ENCODE measurements around the gene OGN.

OGN gene

DNA sequence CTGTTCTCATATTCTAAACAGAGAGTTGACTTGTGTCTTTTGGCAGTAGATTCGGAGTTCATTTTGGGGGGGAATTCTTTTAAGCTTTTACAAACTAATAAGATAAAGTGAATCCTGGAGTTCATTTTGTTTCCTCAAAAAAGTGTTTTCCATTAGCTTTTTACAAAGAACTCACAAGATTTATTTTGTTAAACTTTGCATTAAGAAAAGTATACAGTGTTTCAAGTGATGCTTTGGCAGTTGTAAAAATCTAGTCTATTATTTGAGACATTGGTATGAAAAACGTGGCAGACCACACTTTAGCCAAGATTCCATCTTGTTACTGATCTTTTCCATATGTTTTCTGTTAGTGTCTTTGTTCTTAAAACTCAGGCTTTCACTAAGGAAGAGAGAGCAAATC, 21.1 kb upstream of the OGN start (continued):
- TF ChIP-seq, protein P1, sequence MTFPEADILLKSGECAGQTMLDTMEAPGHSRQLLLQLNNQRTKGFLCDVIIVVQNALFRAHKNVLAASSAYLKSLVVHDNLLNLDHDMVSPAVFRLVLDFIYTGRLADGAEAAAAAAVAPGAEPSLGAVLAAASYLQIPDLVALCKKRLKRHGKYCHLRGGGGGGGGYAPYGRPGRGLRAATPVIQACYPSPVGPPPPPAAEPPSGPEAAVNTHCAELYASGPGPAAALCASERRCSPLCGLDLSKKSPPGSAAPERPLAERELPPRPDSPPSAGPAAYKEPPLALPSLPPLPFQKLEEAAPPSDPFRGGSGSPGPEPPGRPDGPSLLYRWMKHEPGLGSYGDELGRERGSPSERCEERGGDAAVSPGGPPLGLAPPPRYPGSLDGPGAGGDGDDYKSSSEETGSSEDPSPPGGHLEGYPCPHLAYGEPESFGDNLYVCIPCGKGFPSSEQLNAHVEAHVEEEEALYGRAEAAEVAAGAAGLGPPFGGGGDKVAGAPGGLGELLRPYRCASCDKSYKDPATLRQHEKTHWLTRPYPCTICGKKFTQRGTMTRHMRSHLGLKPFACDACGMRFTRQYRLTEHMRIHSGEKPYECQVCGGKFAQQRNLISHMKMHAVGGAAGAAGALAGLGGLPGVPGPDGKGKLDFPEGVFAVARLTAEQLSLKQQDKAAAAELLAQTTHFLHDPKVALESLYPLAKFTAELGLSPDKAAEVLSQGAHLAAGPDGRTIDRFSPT (tag by site-specific recombination; IDR thresholded peaks at IDR 0.05), result no peak

- ChIA-PET POLR2A (no interaction called here), CTCF (no interaction called here)
- no peaks in the 10 kb centered on the region for H3K36me3 ChIP-seq (ENCODE audit: control insufficient read depth in 2 of 2, insufficient read depth in 1 of 2, low read length in 2 of 2)
- H3K27ac ChIP-seq (ENCODE audit: extremely low read depth, low read depth, low read length), result no peak within 1 kb of the TSS
- no peaks in the 10 kb centered on the region for H3K4me1 ChIP-seq (ENCODE audit: control insufficient read depth, insufficient read depth, low read length)
- H3K9me3 ChIP-seq (ENCODE audit: control insufficient read depth, insufficient read depth, low read depth, low read length), result no peaks in the 10 kb centered on the region
- TF ChIP-seq ZNF768 (tag by site-specific recombination; IDR thresholded peaks at IDR 0.05) (no peak), SETDB1 (IDR thresholded peaks at IDR 0.05; ENCODE audit: insufficient read length, low read length) (no peak)
- TF ChIP-seq, protein P2, sequence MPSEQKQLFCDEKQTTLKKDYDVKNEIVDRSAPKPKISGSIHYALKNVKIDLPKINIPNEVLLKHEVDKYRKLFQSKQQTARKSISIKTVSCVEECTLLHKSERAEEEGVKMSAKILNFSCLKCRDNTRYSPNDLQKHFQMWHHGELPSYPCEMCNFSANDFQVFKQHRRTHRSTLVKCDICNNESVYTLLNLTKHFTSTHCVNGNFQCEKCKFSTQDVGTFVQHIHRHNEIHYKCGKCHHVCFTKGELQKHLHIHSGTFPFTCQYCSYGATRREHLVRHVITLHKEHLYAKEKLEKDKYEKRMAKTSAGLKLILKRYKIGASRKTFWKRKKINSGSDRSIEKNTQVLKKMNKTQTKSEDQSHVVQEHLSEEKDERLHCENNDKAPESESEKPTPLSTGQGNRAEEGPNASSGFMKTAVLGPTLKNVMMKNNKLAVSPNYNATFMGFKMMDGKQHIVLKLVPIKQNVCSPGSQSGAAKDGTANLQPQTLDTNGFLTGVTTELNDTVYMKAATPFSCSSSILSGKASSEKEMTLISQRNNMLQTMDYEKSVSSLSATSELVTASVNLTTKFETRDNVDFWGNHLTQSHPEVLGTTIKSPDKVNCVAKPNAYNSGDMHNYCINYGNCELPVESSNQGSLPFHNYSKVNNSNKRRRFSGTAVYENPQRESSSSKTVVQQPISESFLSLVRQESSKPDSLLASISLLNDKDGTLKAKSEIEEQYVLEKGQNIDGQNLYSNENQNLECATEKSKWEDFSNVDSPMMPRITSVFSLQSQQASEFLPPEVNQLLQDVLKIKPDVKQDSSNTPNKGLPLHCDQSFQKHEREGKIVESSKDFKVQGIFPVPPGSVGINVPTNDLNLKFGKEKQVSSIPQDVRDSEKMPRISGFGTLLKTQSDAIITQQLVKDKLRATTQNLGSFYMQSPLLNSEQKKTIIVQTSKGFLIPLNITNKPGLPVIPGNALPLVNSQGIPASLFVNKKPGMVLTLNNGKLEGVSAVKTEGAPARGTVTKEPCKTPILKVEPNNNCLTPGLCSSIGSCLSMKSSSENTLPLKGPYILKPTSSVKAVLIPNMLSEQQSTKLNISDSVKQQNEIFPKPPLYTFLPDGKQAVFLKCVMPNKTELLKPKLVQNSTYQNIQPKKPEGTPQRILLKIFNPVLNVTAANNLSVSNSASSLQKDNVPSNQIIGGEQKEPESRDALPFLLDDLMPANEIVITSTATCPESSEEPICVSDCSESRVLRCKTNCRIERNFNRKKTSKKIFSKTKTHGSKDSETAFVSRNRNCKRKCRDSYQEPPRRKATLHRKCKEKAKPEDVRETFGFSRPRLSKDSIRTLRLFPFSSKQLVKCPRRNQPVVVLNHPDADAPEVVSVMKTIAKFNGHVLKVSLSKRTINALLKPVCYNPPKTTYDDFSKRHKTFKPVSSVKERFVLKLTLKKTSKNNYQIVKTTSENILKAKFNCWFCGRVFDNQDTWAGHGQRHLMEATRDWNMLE (tag by site-specific recombination; conservative IDR thresholded peaks at IDR 0.05; ENCODE audit: low read depth), result no peak
- no peak within 1 kb of the TSS for H3K4me3 ChIP-seq (ENCODE audit: low read depth, low read length)
Observed at GRCh38 chr9:92424340-92424739, 20.0 kb upstream of the OGN start, which contains the start of gene OMD. Gene OMD, minus strand, starts transcription at chr9:92424471. Its CDS starts 6,913 bp downstream, at chr9:92417558.

DNA sequence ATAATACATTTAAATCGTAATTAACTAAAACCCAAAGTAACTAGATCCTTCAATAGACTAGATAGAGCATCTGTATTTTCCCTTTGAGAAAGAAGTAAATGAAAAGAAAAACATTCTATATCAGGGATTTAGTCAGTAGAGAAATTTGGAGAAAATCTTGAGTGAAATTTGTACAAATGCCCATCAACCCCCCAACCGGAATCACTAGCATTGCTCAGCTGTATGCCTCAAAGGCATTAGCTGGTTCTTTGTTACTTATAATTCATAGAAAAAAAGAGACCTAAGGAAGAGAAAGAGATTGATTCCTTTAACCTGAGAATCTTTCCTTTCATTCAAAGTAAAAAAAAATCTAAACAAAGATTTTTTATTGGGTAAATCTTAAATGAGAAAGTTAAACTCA, 19.2 kb upstream of the OGN start:
- Histone ChIP-seq H3K27ac (ENCODE audit: extremely low read depth, low read depth, low read length) (no peak overlapping the region), H3K4me3 (ENCODE audit: low read depth, low read length) (no peak overlapping the region), H3K9me3 (ENCODE audit: control insufficient read depth, insufficient read depth, low read depth, low read length) (no peaks in the 10 kb centered on the region), H3K36me3 (ENCODE audit: control insufficient read depth in 2 of 2, insufficient read depth in 1 of 2, low read length in 2 of 2) (no peaks in the 10 kb centered on the region), H3K4me1 (ENCODE audit: control insufficient read depth, insufficient read depth, low read length) (no peaks in the 10 kb centered on the region)
- POLR2A ChIA-PET, result no interaction called here
- CTCF ChIA-PET, result no interaction called here
- TF ChIP-seq, protein P3, sequence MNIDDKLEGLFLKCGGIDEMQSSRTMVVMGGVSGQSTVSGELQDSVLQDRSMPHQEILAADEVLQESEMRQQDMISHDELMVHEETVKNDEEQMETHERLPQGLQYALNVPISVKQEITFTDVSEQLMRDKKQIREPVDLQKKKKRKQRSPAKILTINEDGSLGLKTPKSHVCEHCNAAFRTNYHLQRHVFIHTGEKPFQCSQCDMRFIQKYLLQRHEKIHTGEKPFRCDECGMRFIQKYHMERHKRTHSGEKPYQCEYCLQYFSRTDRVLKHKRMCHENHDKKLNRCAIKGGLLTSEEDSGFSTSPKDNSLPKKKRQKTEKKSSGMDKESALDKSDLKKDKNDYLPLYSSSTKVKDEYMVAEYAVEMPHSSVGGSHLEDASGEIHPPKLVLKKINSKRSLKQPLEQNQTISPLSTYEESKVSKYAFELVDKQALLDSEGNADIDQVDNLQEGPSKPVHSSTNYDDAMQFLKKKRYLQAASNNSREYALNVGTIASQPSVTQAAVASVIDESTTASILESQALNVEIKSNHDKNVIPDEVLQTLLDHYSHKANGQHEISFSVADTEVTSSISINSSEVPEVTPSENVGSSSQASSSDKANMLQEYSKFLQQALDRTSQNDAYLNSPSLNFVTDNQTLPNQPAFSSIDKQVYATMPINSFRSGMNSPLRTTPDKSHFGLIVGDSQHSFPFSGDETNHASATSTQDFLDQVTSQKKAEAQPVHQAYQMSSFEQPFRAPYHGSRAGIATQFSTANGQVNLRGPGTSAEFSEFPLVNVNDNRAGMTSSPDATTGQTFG (tag by site-specific recombination; IDR thresholded peaks at IDR 0.05; ENCODE audit: borderline replicate concordance), result no peak
- no peak for TF ChIP-seq MYNN (tag by site-specific recombination; IDR thresholded peaks at IDR 0.05; ENCODE audit: borderline replicate concordance)
- TF ChIP-seq ZNF155 (tag by site-specific recombination; IDR thresholded peaks at IDR 0.05), result no peak
- no peak for TF ChIP-seq PRDM6 (tag by site-specific recombination; IDR thresholded peaks at IDR 0.05)
- TF ChIP-seq SETDB1 (IDR thresholded peaks at IDR 0.05; ENCODE audit: insufficient read length, low read length), result no peak
- no peak for TF ChIP-seq BCL11A (tag by site-specific recombination; IDR thresholded peaks at IDR 0.05; ENCODE audit: low read depth)
- TF ChIP-seq, protein P4, sequence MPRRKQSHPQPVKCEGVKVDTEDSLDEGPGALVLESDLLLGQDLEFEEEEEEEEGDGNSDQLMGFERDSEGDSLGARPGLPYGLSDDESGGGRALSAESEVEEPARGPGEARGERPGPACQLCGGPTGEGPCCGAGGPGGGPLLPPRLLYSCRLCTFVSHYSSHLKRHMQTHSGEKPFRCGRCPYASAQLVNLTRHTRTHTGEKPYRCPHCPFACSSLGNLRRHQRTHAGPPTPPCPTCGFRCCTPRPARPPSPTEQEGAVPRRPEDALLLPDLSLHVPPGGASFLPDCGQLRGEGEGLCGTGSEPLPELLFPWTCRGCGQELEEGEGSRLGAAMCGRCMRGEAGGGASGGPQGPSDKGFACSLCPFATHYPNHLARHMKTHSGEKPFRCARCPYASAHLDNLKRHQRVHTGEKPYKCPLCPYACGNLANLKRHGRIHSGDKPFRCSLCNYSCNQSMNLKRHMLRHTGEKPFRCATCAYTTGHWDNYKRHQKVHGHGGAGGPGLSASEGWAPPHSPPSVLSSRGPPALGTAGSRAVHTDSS (tag by site-specific recombination; IDR thresholded peaks at IDR 0.05), result no peak
- no peak for TF ChIP-seq SCRT2 (tag by site-specific recombination; IDR thresholded peaks at IDR 0.05)
- TF ChIP-seq ZNF776 (tag by site-specific recombination; IDR thresholded peaks at IDR 0.05; ENCODE audit: borderline replicate concordance), result no peak
- TF ChIP-seq ZNF561 (tag by site-specific recombination; IDR thresholded peaks at IDR 0.05; ENCODE audit: borderline replicate concordance), result no peak

All from HEK293 (cell line).